IMR-90 (cell line): ENCODE data around the gene IDS.
"Not testable (repeated sequence)": the region's sequence is repeated elsewhere in the genome, so short reads cannot be mapped to it uniquely, and the experiment has no call there.

Experiments used
- CEBPB ChIP-seq: IDR thresholded peaks from 2 replicates; pipeline ENCODE4 v1.6.1; 2012; ENCODE audit warnings: low read depth, low read length, improper control_type of control experiment
- CHD1 ChIP-seq: IDR thresholded peaks from 2 replicates; pipeline ENCODE4 v1.6.1; 2012; ENCODE audit warnings: low read depth, low read length, improper control_type of control experiment
- CTCF ChIP-seq: conservative IDR thresholded peaks from 2 replicates; pipeline ENCODE4 v1.5.1; 2012; ENCODE audit warnings: mild to moderate bottlenecking, low read depth, low read length, improper control_type of control experiment
- POLR2A ChIP-seq: IDR thresholded peaks from 2 replicates; pipeline ENCODE4 v1.6.1; 2012; ENCODE audit warnings: mild to moderate bottlenecking, low read depth, low read length
- RAD21 ChIP-seq: IDR thresholded peaks from 2 replicates; pipeline ENCODE4 v1.6.1; 2012; ENCODE audit warnings: low read length, improper control_type of control experiment
- RFX5 ChIP-seq: IDR thresholded peaks from 2 replicates; pipeline ENCODE4 v1.8.0; 2012; ENCODE audit warnings: low read depth, mild to moderate bottlenecking, low read length, moderate library complexity
- SMC3 ChIP-seq: fragments of 150-350 bp; IDR thresholded peaks from 2 replicates; pipeline ENCODE4 v1.6.1; 2016; ENCODE audit warnings: low read depth, mild to moderate bottlenecking, antibody characterized with exemption, low read length, moderate library complexity
- TF ChIP-seq, protein P1 (sequence below): fragments of 150-350 bp; IDR thresholded peaks from 2 replicates; pipeline ENCODE4 v1.6.1; 2017; ENCODE audit warnings: mild to moderate bottlenecking, antibody characterized with exemption, low read length, low read depth

- not testable (repeated sequence) for TF ChIP-seq CTCF, CEBPB, POLR2A, SMC3, CHD1, RFX5, RAD21
- TF ChIP-seq, protein P1, sequence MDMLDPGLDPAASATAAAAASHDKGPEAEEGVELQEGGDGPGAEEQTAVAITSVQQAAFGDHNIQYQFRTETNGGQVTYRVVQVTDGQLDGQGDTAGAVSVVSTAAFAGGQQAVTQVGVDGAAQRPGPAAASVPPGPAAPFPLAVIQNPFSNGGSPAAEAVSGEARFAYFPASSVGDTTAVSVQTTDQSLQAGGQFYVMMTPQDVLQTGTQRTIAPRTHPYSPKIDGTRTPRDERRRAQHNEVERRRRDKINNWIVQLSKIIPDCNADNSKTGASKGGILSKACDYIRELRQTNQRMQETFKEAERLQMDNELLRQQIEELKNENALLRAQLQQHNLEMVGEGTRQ, result not testable (repeated sequence)
Observed at GRCh38 chrX:149525389-149525788, 20.3 kb upstream of the IDS start.
